Measurements from ENCODE around the gene DLG1. TPM values are rescaled to one million over a fixed set of nuclear protein-coding genes. Genes with fewer than 3 reads are reported as not detected.

Gene DLG1
- total and polyA plus RNA-seq, 12 donors = 20.7 to 97.4 (median 54.0) TPM

DNA sequence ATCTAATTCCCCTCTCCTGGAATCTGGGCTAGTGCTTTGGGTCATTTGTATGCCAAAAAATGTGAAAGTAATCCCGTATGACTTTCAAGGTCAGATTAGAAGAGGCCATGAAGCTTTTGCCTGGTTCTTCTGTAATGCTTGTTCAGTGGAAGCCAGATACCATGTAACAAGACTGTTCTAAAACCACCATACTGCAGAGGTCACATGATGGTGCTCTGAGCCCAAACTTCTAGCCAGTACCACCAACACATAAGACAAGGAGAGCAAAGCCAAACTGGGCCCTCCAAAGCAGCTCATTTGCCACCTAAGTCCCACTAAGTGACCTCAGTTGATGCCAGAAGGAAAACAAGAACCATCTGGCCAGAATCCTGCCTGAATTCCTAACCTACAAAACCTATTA lies 204.5 kb downstream of the DLG1 start:
- 32 to 51% methylated on average over 1 of the region's 1 CpG for WGBS, 2 donors
- no peak overlapping the region for H3K4me3 ChIP-seq
- peaks cover 0 to 1% (median 0%) of the 10 kb centered on the region in 9 donors for H3K4me1 ChIP-seq
- no peak overlapping the region for H3K27ac ChIP-seq
- TF ChIP-seq, protein P1, sequence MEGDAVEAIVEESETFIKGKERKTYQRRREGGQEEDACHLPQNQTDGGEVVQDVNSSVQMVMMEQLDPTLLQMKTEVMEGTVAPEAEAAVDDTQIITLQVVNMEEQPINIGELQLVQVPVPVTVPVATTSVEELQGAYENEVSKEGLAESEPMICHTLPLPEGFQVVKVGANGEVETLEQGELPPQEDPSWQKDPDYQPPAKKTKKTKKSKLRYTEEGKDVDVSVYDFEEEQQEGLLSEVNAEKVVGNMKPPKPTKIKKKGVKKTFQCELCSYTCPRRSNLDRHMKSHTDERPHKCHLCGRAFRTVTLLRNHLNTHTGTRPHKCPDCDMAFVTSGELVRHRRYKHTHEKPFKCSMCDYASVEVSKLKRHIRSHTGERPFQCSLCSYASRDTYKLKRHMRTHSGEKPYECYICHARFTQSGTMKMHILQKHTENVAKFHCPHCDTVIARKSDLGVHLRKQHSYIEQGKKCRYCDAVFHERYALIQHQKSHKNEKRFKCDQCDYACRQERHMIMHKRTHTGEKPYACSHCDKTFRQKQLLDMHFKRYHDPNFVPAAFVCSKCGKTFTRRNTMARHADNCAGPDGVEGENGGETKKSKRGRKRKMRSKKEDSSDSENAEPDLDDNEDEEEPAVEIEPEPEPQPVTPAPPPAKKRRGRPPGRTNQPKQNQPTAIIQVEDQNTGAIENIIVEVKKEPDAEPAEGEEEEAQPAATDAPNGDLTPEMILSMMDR (IDR thresholded peaks at IDR 0.05) = no peak
- no peak for DNase-seq
- intact Hi-C loops (cut with DNase I) = no loop called here
- H3K27me3 ChIP-seq = no peaks in the 10 kb centered on the region
- no peaks in the 10 kb centered on the region for H3K9me3 ChIP-seq
- peaks cover 0 to 39% (median 0%) of the 10 kb centered on the region in 9 donors for H3K36me3 ChIP-seq
- peak in 1 of 8 donors; percentile 24 for ATAC-seq

DNA sequence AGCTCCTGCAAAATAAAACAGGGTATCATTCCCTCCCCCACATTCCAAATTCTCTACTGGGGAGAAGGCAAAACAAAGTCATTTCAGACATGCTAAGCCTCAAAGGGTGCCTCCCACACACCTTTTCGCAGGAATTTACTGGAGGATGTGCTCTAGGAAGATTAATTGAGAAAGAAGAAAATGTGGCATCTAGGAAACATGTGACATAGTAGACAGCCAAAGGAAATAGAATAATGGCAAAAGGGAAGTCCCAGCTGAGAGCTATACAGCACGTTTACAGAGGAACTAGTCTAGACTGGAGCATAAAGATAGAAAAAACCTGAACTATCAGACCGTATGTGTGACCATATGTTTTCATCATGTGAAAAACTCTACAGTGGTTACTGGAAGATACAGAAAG lies 210.0 kb downstream of the DLG1 start:
- WGBS, 2 donors = 68 to 69% methylated on average over 3 of the region's 3 CpGs
- H3K9me3 ChIP-seq = no peaks in the 10 kb centered on the region
- H3K4me1 ChIP-seq = peaks cover 0 to 17% (median 0%) of the 10 kb centered on the region in 9 donors
- DNase-seq (no peak), ATAC-seq (no peak)
- H3K27ac ChIP-seq = no peak overlapping the region
- H3K36me3 ChIP-seq = peaks cover 0 to 44% (median 0%) of the 10 kb centered on the region in 9 donors
- no peak overlapping the region for H3K4me3 ChIP-seq
- intact Hi-C loops (cut with DNase I) = no loop called here
- H3K27me3 ChIP-seq = no peaks in the 10 kb centered on the region
- TF ChIP-seq, protein P1 (IDR thresholded peaks at IDR 0.05) = no peak

DNA sequence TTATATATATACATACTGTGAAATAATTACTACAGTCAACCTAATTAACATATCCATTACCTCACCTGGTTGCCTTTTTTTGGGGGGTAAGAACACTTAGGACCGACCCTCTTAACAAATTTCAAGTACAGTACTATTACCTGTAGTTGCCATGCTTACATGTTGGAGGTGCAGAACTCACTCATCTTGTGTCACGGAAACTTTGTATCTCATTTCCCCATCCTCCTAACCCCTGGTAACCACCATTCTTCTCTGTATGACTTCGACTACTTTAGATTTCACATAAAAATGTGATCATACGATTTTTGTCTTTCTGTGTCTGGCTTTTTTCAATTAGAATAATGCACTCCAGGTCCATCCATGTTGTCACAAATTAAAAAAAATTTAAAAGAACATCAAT lies 213.3 kb downstream of the DLG1 start:
- Histone ChIP-seq H3K4me1 (peaks cover 0 to 20% (median 0%) of the 10 kb centered on the region in 9 donors), H3K27ac (no peak overlapping the region), H3K4me3 (no peak overlapping the region), H3K36me3 (peaks cover 0 to 56% (median 0%) of the 10 kb centered on the region in 9 donors), H3K27me3 (no peaks in the 10 kb centered on the region), H3K9me3 (no peaks in the 10 kb centered on the region)
- no peak for ATAC-seq
- intact Hi-C loops (cut with DNase I) = no loop called here
- WGBS, 2 donors = 93 to 96% methylated on average over 4 of the region's 4 CpGs
- TF ChIP-seq, protein P1 (IDR thresholded peaks at IDR 0.05) = no peak
- no peak for DNase-seq

DNA sequence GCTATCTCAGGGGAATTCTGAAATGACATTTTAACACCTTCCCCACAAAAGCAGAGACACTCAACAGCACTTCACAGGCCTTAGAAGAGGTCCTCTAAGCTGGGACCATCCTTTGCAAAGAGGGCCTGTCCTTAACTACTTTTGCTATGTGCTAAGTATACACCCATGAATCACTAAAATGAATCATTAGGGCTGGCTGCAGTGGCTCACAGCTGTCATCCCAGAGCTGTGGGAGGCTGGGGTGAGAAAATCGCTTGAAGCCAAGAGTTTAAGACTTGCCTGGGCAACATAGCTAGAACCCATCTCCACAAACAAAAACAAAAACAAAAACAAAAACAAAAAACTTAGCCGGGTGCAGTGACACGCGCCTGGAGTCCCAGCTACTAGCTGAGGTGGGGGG lies 214.9 kb downstream of the DLG1 start:
- H3K4me3 ChIP-seq = no peak overlapping the region
- TF ChIP-seq, protein P1 (IDR thresholded peaks at IDR 0.05) = no peak
- no peaks in the 10 kb centered on the region for H3K27me3 ChIP-seq
- peaks cover 0 to 48% (median 0%) of the 10 kb centered on the region in 9 donors for H3K36me3 ChIP-seq
- ATAC-seq = peak in 5 of 8 donors; percentile 47 to 94 (median 86)
- H3K9me3 ChIP-seq = no peaks in the 10 kb centered on the region
- DNase-seq = no peak
- H3K4me1 ChIP-seq = peaks cover 0 to 14% (median 0%) of the 10 kb centered on the region in 9 donors
- H3K27ac ChIP-seq = no peak overlapping the region
- intact Hi-C loops (cut with DNase I) = no loop called here
- 86 to 90% methylated on average over 4 of the region's 4 CpGs for WGBS, 2 donors

Data from heart right ventricle (tissue), 16 donors.